GM21390 (cell line): ENCODE measurements around the gene RARB.

Experiments
- ATAC-seq: cut with Tn5 transposase; IDR thresholded peaks from one replicate; pipeline ENCODE4 v1.9.1; 2021; ENCODE audit not compliant: unreplicated experiment

Gene RARB

GRCh38 chr3:25447285-25447684 is 19.2 kb downstream of the RARB start:
- ATAC-seq, result no peak

GRCh38 chr3:25447925-25448324 is 19.9 kb downstream of the RARB start:
- ATAC-seq, result no peak

DNA sequence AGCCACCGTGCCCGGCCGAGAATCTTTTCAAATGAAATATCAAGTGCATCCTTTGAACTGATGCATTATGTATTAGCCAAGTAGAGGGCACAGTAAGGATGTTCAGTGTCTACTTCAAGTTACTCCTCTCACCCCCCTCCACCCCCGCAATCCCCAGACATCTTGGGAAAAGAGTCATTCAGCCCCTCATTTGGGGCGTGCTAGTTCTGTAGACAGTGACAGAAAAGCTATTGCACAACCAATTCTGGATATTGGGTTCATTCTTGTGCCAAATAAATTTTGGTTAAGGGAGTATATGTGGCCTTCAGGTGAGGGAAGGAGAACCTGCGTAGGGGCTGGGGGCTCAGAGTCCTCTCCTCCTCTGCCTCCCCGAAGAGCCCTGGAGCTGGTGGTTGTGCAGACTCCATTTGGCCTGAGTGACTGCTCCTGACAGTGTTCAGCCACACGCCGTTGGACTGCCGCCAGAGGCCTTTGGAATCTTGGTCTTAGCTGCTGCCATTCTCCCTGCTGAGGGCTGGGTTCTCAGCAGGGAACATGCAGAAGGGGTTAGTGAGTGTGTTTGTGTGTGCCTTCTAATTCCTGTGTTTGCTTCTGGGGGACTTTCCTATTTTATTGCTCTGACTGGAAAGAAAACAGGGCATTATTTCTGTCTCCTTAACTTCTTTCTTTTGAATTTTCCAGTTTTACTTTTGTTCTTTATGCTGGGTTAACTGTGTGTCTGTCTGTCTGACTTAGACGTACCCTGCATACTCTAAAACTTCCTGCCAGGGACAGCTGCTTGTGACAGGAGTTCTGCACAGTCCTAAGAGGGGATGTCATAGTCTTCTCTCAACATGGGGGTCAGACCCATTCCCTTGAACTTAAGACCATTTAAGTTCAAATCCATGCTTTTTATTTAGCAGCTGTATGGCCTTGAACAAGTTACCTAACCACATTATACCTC is 21.0 kb downstream of the RARB start:
- no peak for ATAC-seq

- no peak for ATAC-seq
Measured at GRCh38 chr3:25449857-25450256, 21.8 kb downstream of the RARB start.

DNA sequence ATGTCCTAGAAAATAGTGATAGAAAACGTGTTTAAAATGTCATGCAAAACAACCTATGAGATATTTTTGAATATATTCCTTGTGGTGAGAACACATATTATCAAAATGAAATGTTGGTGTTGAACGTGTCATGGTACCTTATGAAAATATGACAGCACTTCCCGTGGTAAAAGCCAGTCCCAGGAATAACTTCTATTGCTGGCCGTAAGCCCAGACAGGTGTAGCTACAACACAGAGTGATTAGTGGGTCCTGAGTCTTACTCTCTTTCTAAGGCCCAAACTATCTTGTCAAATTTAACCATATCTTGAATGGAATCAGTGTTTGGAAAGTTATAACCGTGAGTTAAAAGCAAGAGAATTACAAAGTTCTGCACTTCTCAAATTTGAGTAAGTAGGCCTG is 24.1 kb downstream of the RARB start:
- no peak for ATAC-seq

DNA sequence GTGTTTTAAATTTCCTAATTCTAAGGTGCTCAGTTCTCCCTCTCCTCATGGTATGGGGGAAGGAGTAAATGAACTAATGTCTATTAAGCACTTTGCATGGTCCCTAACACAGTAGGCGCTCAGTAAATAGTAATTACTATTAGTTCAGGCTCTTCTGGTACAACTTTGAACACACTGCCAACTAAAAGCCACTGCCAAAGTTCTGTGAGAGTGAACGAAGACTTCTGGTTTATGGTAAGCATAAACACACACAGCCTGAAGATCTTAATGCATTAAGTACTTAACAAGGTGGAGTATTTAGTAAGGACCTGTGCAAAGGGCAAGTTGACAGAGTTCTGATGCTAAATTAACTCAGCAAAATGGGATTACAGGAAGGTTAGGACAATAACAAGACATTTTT is 24.7 kb downstream of the RARB start:
- no peak for ATAC-seq

DNA sequence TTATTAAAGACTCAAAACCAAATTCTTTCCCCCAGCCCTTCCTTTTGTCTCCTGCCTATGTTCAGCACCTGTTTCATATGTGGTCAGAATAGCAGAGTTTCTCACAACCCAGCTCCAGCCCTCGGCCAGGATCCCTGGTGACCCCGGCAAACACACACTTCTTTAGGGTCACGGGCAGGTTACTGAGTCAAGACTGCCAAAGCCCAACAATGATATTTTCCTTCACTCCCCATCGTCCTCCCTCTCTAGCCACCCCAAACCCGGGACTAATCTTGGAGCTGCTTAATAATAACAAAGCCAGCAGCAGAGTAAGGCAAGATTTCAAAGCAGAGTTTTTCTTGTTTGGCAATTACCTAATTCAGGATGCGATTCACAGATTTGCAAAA is 25.5 kb downstream of the RARB start:
- ATAC-seq, result no peak

DNA sequence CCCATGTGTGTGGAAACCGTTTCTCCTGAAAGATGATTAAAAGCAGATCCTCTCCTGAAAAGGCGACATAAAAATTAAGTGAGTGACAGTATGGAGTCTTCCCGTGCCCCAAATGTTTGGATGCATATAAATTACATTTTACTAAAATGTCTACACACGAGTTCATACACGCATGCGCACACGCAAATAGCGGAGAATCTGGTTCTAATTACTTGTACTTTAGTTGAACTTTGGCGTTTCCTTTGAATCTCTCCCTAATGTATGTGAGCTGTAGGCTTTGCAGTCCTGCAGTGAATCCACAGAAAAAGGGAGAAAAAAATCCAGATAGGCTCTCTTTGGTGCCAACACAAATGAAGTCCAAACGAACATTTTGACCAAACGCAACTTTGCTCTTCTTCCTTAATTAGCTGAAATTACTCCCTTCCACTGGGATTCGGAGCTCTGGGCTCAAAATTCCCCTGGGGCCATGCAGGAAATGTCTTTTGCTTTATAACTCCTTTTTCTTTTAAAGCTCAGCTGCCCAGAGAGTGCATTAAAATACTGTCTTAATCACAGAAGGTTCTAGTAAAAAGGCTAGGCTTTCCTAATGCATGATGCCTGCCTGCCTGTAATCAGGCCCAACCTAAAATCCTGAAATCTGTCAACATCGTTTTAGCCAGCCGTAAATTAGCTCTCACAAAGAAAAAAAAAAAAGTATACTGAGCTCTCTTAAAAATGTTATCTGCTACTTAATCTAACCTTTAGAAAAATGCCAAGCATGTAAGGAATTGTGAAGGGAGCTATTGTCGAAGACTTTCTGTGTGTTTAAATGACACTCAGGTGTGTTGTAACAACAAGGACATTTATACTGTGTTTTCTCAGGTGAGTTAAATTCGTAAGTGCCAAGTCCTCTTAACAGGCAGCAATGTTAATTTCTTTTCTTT is 26.2 kb downstream of the RARB start:
- ATAC-seq, result no peak

DNA sequence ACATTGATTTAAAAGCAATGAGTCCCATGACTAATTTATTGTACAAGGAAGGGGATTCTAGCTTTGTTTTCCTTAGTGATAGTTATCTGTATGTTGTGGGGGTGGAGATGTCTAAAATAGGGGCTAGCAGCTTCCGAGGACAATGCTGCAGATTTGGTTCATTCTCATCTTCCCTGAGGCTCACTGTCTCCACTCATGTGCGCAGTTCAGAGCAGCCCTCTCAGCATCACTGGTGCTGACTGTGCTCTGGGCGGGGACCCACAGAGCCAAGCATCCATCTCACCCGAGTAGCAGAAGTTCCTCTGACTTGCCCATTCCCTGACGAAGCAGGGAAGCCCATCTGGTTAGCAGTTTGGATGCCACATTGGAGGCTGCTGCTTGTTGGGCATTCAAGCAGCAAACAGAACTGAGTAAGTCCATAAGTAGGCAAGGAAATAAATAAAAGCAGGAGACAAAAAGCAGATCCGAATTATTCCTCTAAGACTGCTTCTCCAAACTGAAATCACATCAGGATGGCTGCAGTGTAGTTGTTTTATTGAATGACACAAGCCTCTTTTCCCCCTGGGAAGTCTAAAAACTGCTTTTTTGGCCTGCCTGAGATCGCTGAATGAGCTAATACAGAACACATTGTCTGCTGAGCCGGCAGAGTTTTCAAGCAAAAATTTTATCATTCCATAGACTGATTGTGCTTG is 27.5 kb downstream of the RARB start:
- ATAC-seq, result no peak

GRCh38 chr3:25456723-25457670 is 28.9 kb downstream of the RARB start:
- ATAC-seq, result no peak

DNA sequence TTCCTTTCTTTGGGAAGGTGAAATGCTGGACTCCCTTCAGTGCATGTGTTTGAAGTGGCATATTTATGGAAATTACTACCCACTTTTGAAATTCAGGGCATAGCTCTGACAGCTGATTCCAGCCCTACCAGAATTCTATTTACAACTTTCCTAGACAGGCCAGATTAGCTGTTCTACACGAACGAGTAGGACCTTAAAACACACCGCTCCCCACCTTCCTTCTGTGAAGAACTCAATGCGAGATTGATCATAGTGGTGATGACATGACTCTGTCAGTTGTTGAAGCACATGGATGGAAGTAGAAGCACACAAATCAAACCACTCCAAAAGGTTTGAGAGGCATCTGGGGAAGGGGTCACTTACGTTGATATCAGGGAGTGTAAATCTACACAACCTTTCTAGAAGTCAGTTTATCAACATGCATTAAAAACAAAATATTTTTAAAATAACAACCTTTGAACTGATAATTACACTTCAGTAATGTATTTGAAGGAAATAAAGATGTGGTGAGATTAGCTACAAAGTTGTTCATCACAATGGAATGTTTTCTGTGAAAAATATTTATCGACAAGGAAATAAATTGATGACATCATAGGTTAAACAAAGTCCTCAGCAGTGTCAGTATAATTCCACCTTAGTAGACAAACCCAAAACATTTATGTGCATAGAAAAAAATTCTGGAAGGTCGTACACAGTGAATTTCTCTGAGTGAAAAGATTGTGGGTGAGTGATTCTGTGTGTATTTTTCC is 29.8 kb downstream of the RARB start:
- no peak for ATAC-seq

- no peak for ATAC-seq
Measured at GRCh38 chr3:25458420-25458814, 30.4 kb downstream of the RARB start.

- peak; percentile 100 for ATAC-seq
Measured at GRCh38 chr3:25460751-25461150, 32.7 kb downstream of the RARB start.

GRCh38 chr3:25461946-25462345 is 33.9 kb downstream of the RARB start:
- ATAC-seq, result no peak

GRCh38 chr3:25462495-25462894 is 34.4 kb downstream of the RARB start:
- ATAC-seq, result no peak

- no peak for ATAC-seq
Measured at GRCh38 chr3:25463836-25464418, 35.9 kb downstream of the RARB start.

- no peak for ATAC-seq
Measured at GRCh38 chr3:25465266-25465860, 37.3 kb downstream of the RARB start.

DNA sequence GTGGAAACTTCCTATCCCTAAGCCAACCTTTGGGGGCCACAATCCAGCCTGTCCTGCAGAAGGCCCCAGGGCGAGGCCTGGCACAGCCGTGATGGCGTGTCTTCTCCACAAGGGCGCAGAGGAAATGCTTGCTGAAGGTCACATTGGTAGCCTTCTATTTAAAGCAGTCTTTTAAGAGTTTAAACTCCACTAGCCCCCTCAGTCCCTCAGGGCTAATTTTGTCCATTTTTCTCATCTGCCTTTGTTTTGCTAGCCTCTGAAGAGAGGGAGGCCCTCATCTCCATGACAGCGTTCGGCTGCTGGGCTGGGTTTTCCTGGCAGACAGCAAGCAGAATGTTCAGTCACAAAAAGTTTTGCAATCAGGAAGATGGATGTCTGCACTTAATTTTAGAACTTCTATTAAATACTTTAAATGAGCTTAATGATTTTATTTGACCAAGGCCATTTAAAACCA is 40.8 kb downstream of the RARB start:
- no peak for ATAC-seq

GRCh38 chr3:25469558-25469957 is 41.5 kb downstream of the RARB start:
- ATAC-seq, result no peak
